ENCODE data around the gene DCAF15.

DCAF15 gene

GRCh38 chr19:13981467-13981866, 29.2 kb downstream of the DCAF15 start:
- H3K27ac ChIP-seq = no peak overlapping the region

GRCh38 chr19:13981988-13982501, 29.7 kb downstream of the DCAF15 start:
- Histone ChIP-seq H3K27ac (no peak overlapping the region), H3K36me3 (peaks cover 44% of the 10 kb centered on the region), H3K27me3 (peaks cover 26% of the 10 kb centered on the region), H3K4me3 (ENCODE audit: low read depth in 1 of 2, low read length in 1 of 2) (no peak overlapping the region), H3K4me1 (ENCODE audit: control insufficient read depth in 1 of 2, insufficient read depth in 1 of 2, low read depth in 1 of 2, low read length in 1 of 2) (peaks cover 24 to 29% of the 10 kb centered on the region in 2 experiments), H3K9me3 (no peaks in the 10 kb centered on the region)
- TF ChIP-seq CTCF (IDR thresholded peaks at IDR 0.05) = no peak

More at GRCh38 chr19:13981467-13981866, 29.2 kb downstream of the DCAF15 start:
- Histone ChIP-seq H3K9me3 (no peaks in the 10 kb centered on the region), H3K36me3 (peaks cover 50% of the 10 kb centered on the region), H3K27me3 (peaks cover 26% of the 10 kb centered on the region), H3K4me1 (ENCODE audit: control insufficient read depth in 1 of 2, insufficient read depth in 1 of 2, low read depth in 1 of 2, low read length in 1 of 2) (peaks cover 18 to 23% of the 10 kb centered on the region in 2 experiments), H3K4me3 (ENCODE audit: low read depth in 1 of 2, low read length in 1 of 2) (no peak overlapping the region)
- TF ChIP-seq CTCF (IDR thresholded peaks at IDR 0.05) = no peak

GRCh38 chr19:13982773-13983172, 30.5 kb downstream of the DCAF15 start:
- no peak for TF ChIP-seq CTCF (IDR thresholded peaks at IDR 0.05)
- H3K4me1 ChIP-seq (ENCODE audit: control insufficient read depth in 1 of 2, insufficient read depth in 1 of 2, low read depth in 1 of 2, low read length in 1 of 2) = peaks cover 31 to 36% of the 10 kb centered on the region in 2 experiments
- no peaks in the 10 kb centered on the region for H3K9me3 ChIP-seq
- no peak overlapping the region for H3K27ac ChIP-seq
- no peak overlapping the region for H3K4me3 ChIP-seq (ENCODE audit: low read depth in 1 of 2, low read length in 1 of 2)
- H3K36me3 ChIP-seq = peaks cover 42% of the 10 kb centered on the region
- H3K27me3 ChIP-seq = peaks cover 24% of the 10 kb centered on the region

- Histone ChIP-seq H3K4me3 (ENCODE audit: low read depth in 1 of 2, low read length in 1 of 2) (no peak overlapping the region), H3K4me1 (ENCODE audit: control insufficient read depth in 1 of 2, insufficient read depth in 1 of 2, low read depth in 1 of 2, low read length in 1 of 2) (peaks cover 34 to 39% of the 10 kb centered on the region in 2 experiments)
These were observed 31.0 kb downstream of the DCAF15 start for GRCh38 chr19:13983213-13983889.

GRCh38 chr19:13984186-13984585, 31.9 kb downstream of the DCAF15 start:
- H3K4me1 ChIP-seq (ENCODE audit: control insufficient read depth in 1 of 2, insufficient read depth in 1 of 2, low read depth in 1 of 2, low read length in 1 of 2) = peaks cover 30 to 32% of the 10 kb centered on the region in 2 experiments
- no peak for TF ChIP-seq CTCF (IDR thresholded peaks at IDR 0.05)
- peaks cover 10% of the 10 kb centered on the region for H3K27me3 ChIP-seq
- H3K36me3 ChIP-seq = peaks cover 41% of the 10 kb centered on the region
- no peak overlapping the region for H3K4me3 ChIP-seq (ENCODE audit: low read depth in 1 of 2, low read length in 1 of 2)
- no peaks in the 10 kb centered on the region for H3K9me3 ChIP-seq
- no peak overlapping the region for H3K27ac ChIP-seq

More at GRCh38 chr19:13983213-13983889, 31.0 kb downstream of the DCAF15 start:
- Histone ChIP-seq H3K27ac (no peak overlapping the region), H3K27me3 (peaks cover 18% of the 10 kb centered on the region), H3K36me3 (peaks cover 40% of the 10 kb centered on the region), H3K9me3 (no peaks in the 10 kb centered on the region)
- TF ChIP-seq CTCF (IDR thresholded peaks at IDR 0.05) = no peak

Data from neutrophil (primary cell).